ENCODE measurements around the gene TAF15.

The TAF15 gene

GRCh38 chr17:35870906-35871819 is 61.9 kb downstream of the TAF15 start:
- no peaks in the 10 kb centered on the region for H3K9me3 ChIP-seq (ENCODE audit: severe bottlenecking)
- H3K27ac ChIP-seq, result no peak overlapping the region
- peak; percentile 63 for DNase-seq
- peak; percentile 43; the same call in 1 of the 2 replicates for TF ChIP-seq CTCF (IDR thresholded peaks at IDR 0.05; ENCODE audit: low read depth, low read length)
- H3K27me3 ChIP-seq (ENCODE audit: insufficient read depth, low read depth, severe bottlenecking), result no peaks in the 10 kb centered on the region
- no peak overlapping the region for H3K4me3 ChIP-seq (ENCODE audit: low read depth, low read length)
- H3K36me3 ChIP-seq, result no peaks in the 10 kb centered on the region

GRCh38 chr17:35872196-35872980 is 63.1 kb downstream of the TAF15 start:
- Histone ChIP-seq H3K4me3 (ENCODE audit: low read depth, low read length) (no peak overlapping the region), H3K27me3 (ENCODE audit: insufficient read depth, low read depth, severe bottlenecking) (no peaks in the 10 kb centered on the region), H3K36me3 (no peaks in the 10 kb centered on the region), H3K27ac (no peak overlapping the region), H3K9me3 (ENCODE audit: severe bottlenecking) (no peaks in the 10 kb centered on the region)
- TF ChIP-seq CTCF (IDR thresholded peaks at IDR 0.05; ENCODE audit: low read depth, low read length), result no peak
- DNase-seq, result no peak

- no peaks in the 10 kb centered on the region for H3K36me3 ChIP-seq
- H3K27ac ChIP-seq, result no peak overlapping the region
- DNase-seq, result no peak
- TF ChIP-seq CTCF (IDR thresholded peaks at IDR 0.05; ENCODE audit: low read depth, low read length), result no peak
- no peak overlapping the region for H3K4me3 ChIP-seq (ENCODE audit: low read depth, low read length)
- no peaks in the 10 kb centered on the region for H3K9me3 ChIP-seq (ENCODE audit: severe bottlenecking)
- no peaks in the 10 kb centered on the region for H3K27me3 ChIP-seq (ENCODE audit: insufficient read depth, low read depth, severe bottlenecking)
Measured at GRCh38 chr17:35875072-35875799, 66.0 kb downstream of the TAF15 start.

GRCh38 chr17:35875800-35876139 is 66.5 kb downstream of the TAF15 start:
- no peak for TF ChIP-seq CTCF (IDR thresholded peaks at IDR 0.05; ENCODE audit: low read depth, low read length)
- no peak overlapping the region for H3K4me3 ChIP-seq (ENCODE audit: low read depth, low read length)
- no peaks in the 10 kb centered on the region for H3K27me3 ChIP-seq (ENCODE audit: insufficient read depth, low read depth, severe bottlenecking)
- no peaks in the 10 kb centered on the region for H3K36me3 ChIP-seq
- H3K27ac ChIP-seq, result no peak overlapping the region
- H3K9me3 ChIP-seq (ENCODE audit: severe bottlenecking), result no peaks in the 10 kb centered on the region
- DNase-seq, result no peak

- Histone ChIP-seq H3K27me3 (ENCODE audit: insufficient read depth, low read depth, severe bottlenecking) (no peaks in the 10 kb centered on the region), H3K27ac (no peak overlapping the region), H3K9me3 (ENCODE audit: severe bottlenecking) (no peaks in the 10 kb centered on the region), H3K36me3 (no peaks in the 10 kb centered on the region), H3K4me3 (ENCODE audit: low read depth, low read length) (no peak overlapping the region)
- TF ChIP-seq CTCF (IDR thresholded peaks at IDR 0.05; ENCODE audit: low read depth, low read length), result no peak
- no peak for DNase-seq
Measured at GRCh38 chr17:35876534-35876933, 67.2 kb downstream of the TAF15 start.

Measured in WERI-Rb-1 (cell line).